ENCODE measurements around the gene NEO1.

NEO1 gene

GRCh38 chr15:73227433-73228056 is 175.3 kb downstream of the NEO1 start:
- Mint-ChIP-seq H3K27me3 (peaks cover 10% of the 10 kb centered on the region), H3K27ac (no peak overlapping the region), H3K4me1 (no peaks in the 10 kb centered on the region), H3K9me3 (peaks cover 3% of the 10 kb centered on the region), H3K36me3 (peaks cover 30% of the 10 kb centered on the region), H3K4me3 (no peak overlapping the region)
- ATAC-seq = no peak

GRCh38 chr15:73228128-73228646 is 175.9 kb downstream of the NEO1 start:
- peaks cover 26% of the 10 kb centered on the region for H3K36me3 Mint-ChIP-seq
- H3K9me3 Mint-ChIP-seq = peaks cover 3% of the 10 kb centered on the region
- no peak overlapping the region for H3K27ac Mint-ChIP-seq
- no peak for ATAC-seq
- peaks cover 10% of the 10 kb centered on the region for H3K27me3 Mint-ChIP-seq
- H3K4me1 Mint-ChIP-seq = no peaks in the 10 kb centered on the region
- H3K4me3 Mint-ChIP-seq = no peak overlapping the region

GRCh38 chr15:73231661-73232419 is 179.6 kb downstream of the NEO1 start:
- H3K27me3 Mint-ChIP-seq = peaks cover 10% of the 10 kb centered on the region
- H3K9me3 Mint-ChIP-seq = peaks cover 3% of the 10 kb centered on the region
- H3K4me3 Mint-ChIP-seq = no peak overlapping the region
- H3K4me1 Mint-ChIP-seq = no peaks in the 10 kb centered on the region
- peaks cover 19% of the 10 kb centered on the region for H3K36me3 Mint-ChIP-seq
- no peak overlapping the region for H3K27ac Mint-ChIP-seq
- ATAC-seq = no peak

GRCh38 chr15:73232776-73233175 is 180.5 kb downstream of the NEO1 start:
- Mint-ChIP-seq H3K27ac (no peak overlapping the region), H3K27me3 (peaks cover 10% of the 10 kb centered on the region), H3K4me3 (no peak overlapping the region), H3K9me3 (peaks cover 3% of the 10 kb centered on the region), H3K4me1 (no peaks in the 10 kb centered on the region), H3K36me3 (peaks cover 23% of the 10 kb centered on the region)
- no peak for ATAC-seq

GRCh38 chr15:73233623-73234022 is 181.4 kb downstream of the NEO1 start:
- H3K36me3 Mint-ChIP-seq = peaks cover 23% of the 10 kb centered on the region
- no peaks in the 10 kb centered on the region for H3K4me1 Mint-ChIP-seq
- no peak for ATAC-seq
- H3K4me3 Mint-ChIP-seq = no peak overlapping the region
- H3K27ac Mint-ChIP-seq = no peak overlapping the region
- peaks cover 10% of the 10 kb centered on the region for H3K27me3 Mint-ChIP-seq
- peaks cover 3% of the 10 kb centered on the region for H3K9me3 Mint-ChIP-seq

- Mint-ChIP-seq H3K36me3 (peaks cover 5% of the 10 kb centered on the region), H3K4me1 (no peaks in the 10 kb centered on the region), H3K27me3 (no peaks in the 10 kb centered on the region), H3K9me3 (no peaks in the 10 kb centered on the region), H3K4me3 (no peak overlapping the region), H3K27ac (no peak overlapping the region)
- no peak for ATAC-seq
These were observed 185.6 kb downstream of the NEO1 start for GRCh38 chr15:73237910-73238309.

- ATAC-seq = no peak
- Mint-ChIP-seq H3K36me3 (peaks cover 5% of the 10 kb centered on the region), H3K27ac (no peak overlapping the region), H3K9me3 (no peaks in the 10 kb centered on the region), H3K4me1 (no peaks in the 10 kb centered on the region), H3K27me3 (no peaks in the 10 kb centered on the region), H3K4me3 (no peak overlapping the region)
These were observed 187.4 kb downstream of the NEO1 start for GRCh38 chr15:73239564-73240215.

- peaks cover 5% of the 10 kb centered on the region for H3K36me3 Mint-ChIP-seq
- no peaks in the 10 kb centered on the region for H3K9me3 Mint-ChIP-seq
- H3K27me3 Mint-ChIP-seq = no peaks in the 10 kb centered on the region
- H3K27ac Mint-ChIP-seq = no peak overlapping the region
- no peaks in the 10 kb centered on the region for H3K4me1 Mint-ChIP-seq
- ATAC-seq = peak; percentile 56
- no peak overlapping the region for H3K4me3 Mint-ChIP-seq
These were observed 188.7 kb downstream of the NEO1 start for GRCh38 chr15:73240866-73241499.

- Mint-ChIP-seq H3K27ac (no peak overlapping the region), H3K4me1 (no peaks in the 10 kb centered on the region), H3K9me3 (no peaks in the 10 kb centered on the region), H3K4me3 (no peak overlapping the region), H3K27me3 (no peaks in the 10 kb centered on the region), H3K36me3 (peaks cover 17% of the 10 kb centered on the region)
- no peak for ATAC-seq
These were observed 192.1 kb downstream of the NEO1 start for GRCh38 chr15:73244333-73244732.

- H3K4me1 Mint-ChIP-seq = no peaks in the 10 kb centered on the region
- no peak overlapping the region for H3K4me3 Mint-ChIP-seq
- no peak overlapping the region for H3K27ac Mint-ChIP-seq
- no peak for ATAC-seq
- H3K36me3 Mint-ChIP-seq = peaks cover 17% of the 10 kb centered on the region
- H3K27me3 Mint-ChIP-seq = no peaks in the 10 kb centered on the region
- no peaks in the 10 kb centered on the region for H3K9me3 Mint-ChIP-seq
These were observed 194.2 kb downstream of the NEO1 start for GRCh38 chr15:73246439-73246838.

GRCh38 chr15:73246898-73247297 is 194.6 kb downstream of the NEO1 start:
- H3K4me3 Mint-ChIP-seq = no peak overlapping the region
- no peaks in the 10 kb centered on the region for H3K27me3 Mint-ChIP-seq
- H3K9me3 Mint-ChIP-seq = no peaks in the 10 kb centered on the region
- H3K4me1 Mint-ChIP-seq = no peaks in the 10 kb centered on the region
- H3K27ac Mint-ChIP-seq = no peak overlapping the region
- H3K36me3 Mint-ChIP-seq = peaks cover 17% of the 10 kb centered on the region
- no peak for ATAC-seq

- Mint-ChIP-seq H3K36me3 (peaks cover 17% of the 10 kb centered on the region), H3K27me3 (no peaks in the 10 kb centered on the region), H3K4me3 (no peak overlapping the region), H3K4me1 (no peaks in the 10 kb centered on the region), H3K27ac (no peak overlapping the region), H3K9me3 (no peaks in the 10 kb centered on the region)
- ATAC-seq = no peak
These were observed 195.1 kb downstream of the NEO1 start for GRCh38 chr15:73247331-73247730.

- H3K4me1 Mint-ChIP-seq = no peaks in the 10 kb centered on the region
- H3K36me3 Mint-ChIP-seq = peaks cover 17% of the 10 kb centered on the region
- H3K27me3 Mint-ChIP-seq = no peaks in the 10 kb centered on the region
- H3K27ac Mint-ChIP-seq = no peak overlapping the region
- no peak for ATAC-seq
- no peak overlapping the region for H3K4me3 Mint-ChIP-seq
- H3K9me3 Mint-ChIP-seq = no peaks in the 10 kb centered on the region
These were observed 197.2 kb downstream of the NEO1 start for GRCh38 chr15:73249499-73249898.

- Mint-ChIP-seq H3K36me3 (peaks cover 21% of the 10 kb centered on the region), H3K4me3 (no peak overlapping the region), H3K27ac (no peak overlapping the region), H3K4me1 (no peaks in the 10 kb centered on the region), H3K9me3 (no peaks in the 10 kb centered on the region), H3K27me3 (no peaks in the 10 kb centered on the region)
- no peak for ATAC-seq
These were observed 202.3 kb downstream of the NEO1 start for GRCh38 chr15:73254598-73254997.
